T-helper 2 cell treated with Interferon-gamma antibody and Interleukin-4, amounts not matched to agents 5 μg/mL and 100 μg/mL, for 36 hours (primary cell): ENCODE data around the gene FAM174A.

Experiments
- DNase-seq: peaks from one replicate; pipeline ENCODE4 v3.0.0; 2021; ENCODE audit warnings: low spot score
- H3K27ac Mint-ChIP-seq: one replicate; pipeline ENCODE4 v1.8.0; 2021; ENCODE audit warnings: mild to moderate bottlenecking, mixed read lengths
- H3K27me3 Mint-ChIP-seq: one replicate; pipeline ENCODE4 v1.8.0; 2021; ENCODE audit warnings: low read depth, mixed read lengths
- H3K36me3 Mint-ChIP-seq: one replicate; pipeline ENCODE4 v1.8.0; 2021; ENCODE audit warnings: low read depth, mixed read lengths
- H3K4me1 Mint-ChIP-seq: one replicate; pipeline ENCODE4 v1.8.0; 2021; ENCODE audit warnings: low read depth, mixed read lengths
- H3K4me3 Mint-ChIP-seq: one replicate; pipeline ENCODE4 v1.8.0; 2022; ENCODE audit warnings: mild to moderate bottlenecking, moderate library complexity, mixed read lengths
- H3K9me3 Mint-ChIP-seq: one replicate; pipeline ENCODE4 v1.8.0; 2021; ENCODE audit warnings: mixed read lengths

Gene FAM174A

DNA sequence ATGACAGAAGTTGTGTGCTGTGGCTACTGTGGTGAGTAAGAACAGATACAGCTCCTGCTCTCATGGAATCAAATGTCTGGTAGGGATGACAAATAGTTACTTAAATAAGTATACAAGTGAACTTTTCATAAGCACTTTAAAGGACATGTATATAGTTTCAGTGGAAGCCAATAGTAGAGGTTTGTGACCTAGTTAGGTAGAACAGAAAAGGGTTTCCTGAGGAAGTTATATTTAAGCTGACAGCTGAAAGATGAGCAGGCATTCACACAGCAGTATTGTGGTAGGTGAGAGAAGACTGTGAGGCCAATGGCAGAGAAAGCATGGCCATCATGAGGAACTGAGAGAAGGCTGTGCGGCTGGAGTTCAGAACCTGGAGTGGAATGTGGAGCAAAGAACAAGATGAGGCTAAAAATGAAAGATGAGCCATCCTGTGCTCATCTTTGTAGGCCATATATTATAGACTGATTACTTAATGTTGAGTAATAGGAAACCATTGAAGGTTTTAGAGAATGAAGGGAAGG, 15.4 kb downstream of the FAM174A start:
- Mint-ChIP-seq H3K27me3 (no peaks in the 10 kb centered on the region), H3K9me3 (no peaks in the 10 kb centered on the region), H3K4me1 (peaks cover 5% of the 10 kb centered on the region), H3K27ac (no peak overlapping the region), H3K36me3 (peaks cover 1% of the 10 kb centered on the region), H3K4me3 (no peak overlapping the region)
- no peak for DNase-seq

- H3K9me3 Mint-ChIP-seq, result no peaks in the 10 kb centered on the region
These were observed 16.0 kb downstream of the FAM174A start for GRCh38 chr5:100551183-100551582.

DNA sequence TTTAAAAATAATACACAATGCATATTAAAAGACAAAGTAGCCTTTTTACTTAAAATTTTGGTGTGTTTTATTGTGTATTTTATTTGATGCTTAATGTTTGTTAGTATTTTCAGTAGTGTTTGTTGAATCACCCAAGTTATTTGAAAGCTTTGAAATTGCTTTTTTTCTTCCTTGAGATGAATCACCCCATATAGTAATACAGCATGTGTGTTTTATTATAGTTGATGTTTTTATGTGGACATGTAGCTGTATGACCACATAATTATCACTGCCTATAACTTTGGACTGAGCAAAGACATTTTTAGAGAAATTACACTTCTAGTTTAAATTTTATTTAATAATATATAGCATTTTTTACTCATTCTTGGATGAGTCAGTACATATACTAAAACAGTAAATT, 18.0 kb downstream of the FAM174A start:
- no peaks in the 10 kb centered on the region for H3K27me3 Mint-ChIP-seq
- no peak overlapping the region for H3K27ac Mint-ChIP-seq
- DNase-seq, result no peak
- H3K9me3 Mint-ChIP-seq, result peaks cover 4% of the 10 kb centered on the region
- H3K4me3 Mint-ChIP-seq, result no peak overlapping the region
- peaks cover 3% of the 10 kb centered on the region for H3K36me3 Mint-ChIP-seq
- H3K4me1 Mint-ChIP-seq, result peaks cover 5% of the 10 kb centered on the region

More at GRCh38 chr5:100551183-100551582, 16.0 kb downstream of the FAM174A start:
- no peak for DNase-seq
- H3K27me3 Mint-ChIP-seq, result no peaks in the 10 kb centered on the region
- H3K4me1 Mint-ChIP-seq, result peaks cover 5% of the 10 kb centered on the region
- no peak overlapping the region for H3K27ac Mint-ChIP-seq
- peaks cover 3% of the 10 kb centered on the region for H3K36me3 Mint-ChIP-seq
- no peak overlapping the region for H3K4me3 Mint-ChIP-seq

DNA sequence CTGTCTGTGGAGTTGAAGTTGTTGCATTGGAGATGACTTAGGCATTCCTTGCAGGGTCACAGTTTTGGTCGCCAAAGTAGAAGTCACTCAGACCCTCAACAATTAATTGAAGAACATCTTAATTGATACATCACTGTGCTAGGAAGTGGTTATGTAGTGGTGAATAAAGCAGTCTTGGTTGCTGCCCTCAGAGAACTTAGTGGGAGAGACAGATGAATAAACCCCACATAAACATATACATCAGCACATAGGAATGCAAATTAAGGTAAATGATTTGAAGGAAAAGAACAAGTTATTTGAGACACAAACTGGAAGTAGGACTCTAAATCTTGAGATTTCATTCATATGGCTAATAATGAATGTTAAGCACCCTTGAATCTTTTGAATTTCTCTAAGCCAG, 25.7 kb downstream of the FAM174A start:
- Mint-ChIP-seq H3K27me3 (no peaks in the 10 kb centered on the region), H3K4me1 (no peaks in the 10 kb centered on the region), H3K27ac (no peak overlapping the region), H3K4me3 (no peak overlapping the region), H3K36me3 (peaks cover 8% of the 10 kb centered on the region), H3K9me3 (peaks cover 4% of the 10 kb centered on the region)
- no peak for DNase-seq

DNA sequence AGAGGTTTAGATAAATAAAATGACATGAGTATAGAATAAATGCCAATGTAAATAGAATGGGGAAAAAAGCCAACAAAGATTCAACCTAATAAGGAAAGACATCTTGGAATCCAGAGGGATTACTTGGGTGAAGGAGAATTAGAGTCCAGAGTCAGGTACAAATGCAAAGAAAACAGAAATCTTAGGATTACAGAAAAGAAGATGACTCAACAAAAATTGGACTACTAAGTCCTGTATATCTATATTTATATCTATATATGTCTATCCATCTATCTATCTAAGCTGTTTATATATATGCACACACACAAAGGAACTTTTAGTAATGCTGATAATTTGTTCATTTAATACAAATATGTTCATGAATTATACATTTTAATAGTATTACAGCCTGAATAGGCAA, 27.6 kb downstream of the FAM174A start:
- H3K36me3 Mint-ChIP-seq, result peaks cover 11% of the 10 kb centered on the region
- no peaks in the 10 kb centered on the region for H3K27me3 Mint-ChIP-seq
- DNase-seq, result no peak
- peaks cover 7% of the 10 kb centered on the region for H3K4me1 Mint-ChIP-seq
- no peaks in the 10 kb centered on the region for H3K9me3 Mint-ChIP-seq
- no peak overlapping the region for H3K27ac Mint-ChIP-seq
- no peak overlapping the region for H3K4me3 Mint-ChIP-seq

DNA sequence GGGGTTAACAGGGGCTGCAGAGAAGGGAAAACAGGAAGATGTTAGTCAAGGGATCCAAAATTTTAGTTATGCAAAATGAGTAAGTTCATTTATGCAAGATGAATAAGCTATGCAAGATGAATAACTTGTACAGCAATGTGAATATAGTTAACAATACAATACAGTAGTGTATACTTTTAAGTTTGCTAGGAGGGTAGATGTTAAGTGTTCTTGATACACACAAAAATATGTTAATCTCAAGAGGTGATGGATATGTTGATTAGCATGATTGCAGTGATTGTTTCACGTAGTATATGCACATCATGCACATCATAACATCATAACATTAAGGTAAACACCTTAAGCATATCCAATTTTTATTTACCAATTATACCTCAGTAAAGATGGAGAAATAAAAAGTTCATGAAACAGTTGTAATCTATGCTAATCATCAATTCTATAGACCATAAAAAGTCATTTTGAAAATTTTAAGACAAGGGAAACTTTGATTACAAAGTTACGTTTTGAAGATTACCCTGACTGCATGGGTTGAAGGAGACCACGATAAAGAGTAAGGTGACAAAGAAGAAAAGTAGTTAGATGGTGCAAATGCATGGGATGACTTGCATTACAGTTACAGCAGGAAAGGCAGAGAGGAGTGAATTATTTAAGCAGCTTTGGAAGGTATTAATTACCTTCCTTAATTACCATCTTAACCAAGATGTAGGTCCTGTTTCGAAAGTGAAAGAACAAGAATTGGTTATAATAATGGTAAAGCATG, 31.4 kb downstream of the FAM174A start:
- no peaks in the 10 kb centered on the region for H3K27me3 Mint-ChIP-seq
- no peaks in the 10 kb centered on the region for H3K9me3 Mint-ChIP-seq
- peaks cover 10% of the 10 kb centered on the region for H3K4me1 Mint-ChIP-seq
- no peak for DNase-seq
- peak overlapping the region; percentile 51 for H3K4me3 Mint-ChIP-seq
- H3K36me3 Mint-ChIP-seq, result peaks cover 11% of the 10 kb centered on the region
- H3K27ac Mint-ChIP-seq, result peak overlapping the region; percentile 62

DNA sequence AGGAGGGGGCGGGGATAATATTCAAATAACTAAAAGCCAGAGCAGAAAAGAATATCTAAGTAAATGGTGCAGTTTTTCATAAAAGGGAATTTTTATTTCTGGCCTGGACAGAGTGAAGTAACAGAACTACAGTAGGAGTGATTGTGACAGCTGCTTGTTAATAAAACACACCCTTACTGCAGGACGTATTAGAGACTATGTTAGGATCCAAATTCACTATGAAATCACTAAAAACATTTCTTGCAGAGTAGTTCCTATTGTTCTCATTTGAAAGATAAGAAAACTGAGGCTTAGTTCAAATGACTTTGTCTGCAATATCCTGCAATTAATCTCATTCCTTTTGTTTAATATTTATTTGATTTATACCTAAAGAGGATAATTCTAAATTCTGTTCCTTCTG, 39.5 kb downstream of the FAM174A start:
- Mint-ChIP-seq H3K4me3 (no peak overlapping the region), H3K4me1 (peaks cover 3% of the 10 kb centered on the region), H3K36me3 (no peaks in the 10 kb centered on the region), H3K27me3 (no peaks in the 10 kb centered on the region), H3K27ac (no peak overlapping the region), H3K9me3 (no peaks in the 10 kb centered on the region)
- no peak for DNase-seq

DNA sequence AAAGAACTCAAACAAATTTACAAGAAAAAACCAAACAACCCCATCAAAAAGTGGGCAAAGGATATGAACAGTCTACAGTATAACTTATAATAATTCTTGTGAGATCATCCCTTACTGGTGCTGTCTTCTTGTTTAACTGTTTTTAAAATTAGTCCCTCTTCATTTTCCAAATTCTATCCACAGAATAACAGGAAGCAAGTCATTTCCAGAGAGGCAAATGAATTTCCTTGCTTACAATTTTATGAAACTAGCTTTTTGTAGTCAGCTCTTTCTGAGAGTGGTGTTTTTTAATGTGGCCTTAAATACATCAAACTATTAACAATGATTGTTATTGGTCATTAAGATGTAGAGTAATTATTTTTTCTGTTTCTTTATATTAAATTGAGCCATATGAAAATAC, 40.6 kb downstream of the FAM174A start:
- peaks cover 3% of the 10 kb centered on the region for H3K36me3 Mint-ChIP-seq
- no peaks in the 10 kb centered on the region for H3K9me3 Mint-ChIP-seq
- no peak overlapping the region for H3K4me3 Mint-ChIP-seq
- peaks cover 3% of the 10 kb centered on the region for H3K4me1 Mint-ChIP-seq
- no peak for DNase-seq
- no peaks in the 10 kb centered on the region for H3K27me3 Mint-ChIP-seq
- no peak overlapping the region for H3K27ac Mint-ChIP-seq

GRCh38 chr5:100576217-100576751, 41.1 kb downstream of the FAM174A start:
- no peaks in the 10 kb centered on the region for H3K9me3 Mint-ChIP-seq
- DNase-seq, result no peak
- peaks cover 3% of the 10 kb centered on the region for H3K36me3 Mint-ChIP-seq
- peaks cover 3% of the 10 kb centered on the region for H3K4me1 Mint-ChIP-seq
- H3K4me3 Mint-ChIP-seq, result no peak overlapping the region
- no peaks in the 10 kb centered on the region for H3K27me3 Mint-ChIP-seq
- no peak overlapping the region for H3K27ac Mint-ChIP-seq

DNA sequence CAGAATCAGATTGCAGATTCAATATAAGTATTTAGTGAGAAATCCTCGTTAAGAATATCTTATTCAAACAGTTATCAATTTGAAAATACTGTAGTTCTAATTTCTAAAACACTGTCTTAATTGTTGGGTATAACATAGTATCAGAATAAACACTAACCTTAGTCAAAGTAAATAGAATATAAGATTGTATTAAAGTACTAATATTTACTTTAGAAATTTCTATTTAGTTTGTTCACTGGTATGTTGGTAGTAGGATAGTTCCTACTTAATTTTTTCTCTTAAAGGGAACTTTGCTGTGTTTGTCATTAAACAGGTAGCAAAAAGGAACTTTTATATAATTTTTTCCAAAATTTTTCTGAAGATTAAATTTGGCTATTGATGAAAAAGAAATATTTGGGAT, 42.3 kb downstream of the FAM174A start:
- Mint-ChIP-seq H3K4me1 (peaks cover 3% of the 10 kb centered on the region), H3K9me3 (no peaks in the 10 kb centered on the region), H3K27me3 (no peaks in the 10 kb centered on the region), H3K4me3 (no peak overlapping the region), H3K36me3 (peaks cover 3% of the 10 kb centered on the region), H3K27ac (no peak overlapping the region)
- no peak for DNase-seq

GRCh38 chr5:100584069-100584468, 48.9 kb downstream of the FAM174A start:
- no peaks in the 10 kb centered on the region for H3K9me3 Mint-ChIP-seq
- H3K4me3 Mint-ChIP-seq, result no peak overlapping the region
- DNase-seq, result no peak
- H3K27ac Mint-ChIP-seq, result no peak overlapping the region
- peaks cover 3% of the 10 kb centered on the region for H3K36me3 Mint-ChIP-seq
- no peaks in the 10 kb centered on the region for H3K27me3 Mint-ChIP-seq
- H3K4me1 Mint-ChIP-seq, result no peaks in the 10 kb centered on the region

- Mint-ChIP-seq H3K9me3 (no peaks in the 10 kb centered on the region), H3K4me1 (no peaks in the 10 kb centered on the region), H3K27ac (no peak overlapping the region), H3K4me3 (no peak overlapping the region), H3K27me3 (no peaks in the 10 kb centered on the region), H3K36me3 (peaks cover 3% of the 10 kb centered on the region)
- DNase-seq, result no peak
These were observed 49.7 kb downstream of the FAM174A start for GRCh38 chr5:100584889-100585288.

GRCh38 chr5:100590867-100591266, 55.7 kb downstream of the FAM174A start:
- no peak overlapping the region for H3K4me3 Mint-ChIP-seq
- no peaks in the 10 kb centered on the region for H3K4me1 Mint-ChIP-seq
- H3K27me3 Mint-ChIP-seq, result peaks cover 5% of the 10 kb centered on the region
- no peaks in the 10 kb centered on the region for H3K9me3 Mint-ChIP-seq
- DNase-seq, result no peak
- H3K36me3 Mint-ChIP-seq, result no peaks in the 10 kb centered on the region
- no peak overlapping the region for H3K27ac Mint-ChIP-seq

GRCh38 chr5:100595152-100595811, 60.1 kb downstream of the FAM174A start:
- Mint-ChIP-seq H3K9me3 (no peaks in the 10 kb centered on the region), H3K27me3 (peaks cover 20% of the 10 kb centered on the region)
- DNase-seq, result no peak

More at GRCh38 chr5:100595152-100595811, 60.1 kb downstream of the FAM174A start:
- Mint-ChIP-seq H3K4me1 (peaks cover 2% of the 10 kb centered on the region), H3K36me3 (no peaks in the 10 kb centered on the region), H3K27ac (no peak overlapping the region), H3K4me3 (no peak overlapping the region)
